ENCODE data around the gene GPN2. TPM values are rescaled to one million over a fixed set of nuclear protein-coding genes. Genes with fewer than 3 reads are reported as not detected.

GPN2 gene
- total RNA-seq, 6 experiments from 2014 or later, result 5.6 to 18.3 (median 15.3) TPM

DNA sequence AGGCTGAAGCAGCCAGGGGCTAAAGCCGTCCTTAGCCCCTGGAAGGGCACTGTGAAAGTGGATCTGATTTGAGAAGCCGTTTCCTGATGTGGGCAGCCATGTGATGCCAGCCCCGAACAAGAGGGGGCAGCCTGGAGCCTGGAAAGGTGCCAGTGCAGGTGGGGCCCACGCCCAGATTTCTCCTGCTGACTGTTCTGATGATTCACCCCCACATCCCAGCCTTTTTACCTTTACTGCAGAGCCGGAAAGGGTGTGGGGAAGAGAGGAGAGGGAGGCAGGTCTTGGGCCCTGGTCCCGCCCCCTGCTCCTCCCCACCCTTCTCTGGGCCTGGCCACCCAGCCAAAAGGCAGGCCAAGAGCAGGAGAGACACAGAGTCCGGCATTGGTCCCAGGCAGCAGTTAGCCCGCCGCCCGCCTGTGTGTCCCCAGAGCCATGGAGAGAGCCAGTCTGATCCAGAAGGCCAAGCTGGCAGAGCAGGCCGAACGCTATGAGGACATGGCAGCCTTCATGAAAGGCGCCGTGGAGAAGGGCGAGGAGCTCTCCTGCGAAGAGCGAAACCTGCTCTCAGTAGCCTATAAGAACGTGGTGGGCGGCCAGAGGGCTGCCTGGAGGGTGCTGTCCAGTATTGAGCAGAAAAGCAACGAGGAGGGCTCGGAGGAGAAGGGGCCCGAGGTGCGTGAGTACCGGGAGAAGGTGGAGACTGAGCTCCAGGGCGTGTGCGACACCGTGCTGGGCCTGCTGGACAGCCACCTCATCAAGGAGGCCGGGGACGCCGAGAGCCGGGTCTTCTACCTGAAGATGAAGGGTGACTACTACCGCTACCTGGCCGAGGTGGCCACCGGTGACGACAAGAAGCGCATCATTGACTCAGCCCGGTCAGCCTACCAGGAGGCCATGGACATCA, 27.1 kb downstream of the GPN2 start, which contains the start of gene SFN:
Gene SFN, plus strand, starts transcription at position 369 of the 904 bp plus-strand sequence. Its CDS starts 64 bp downstream, at position 433.
- Histone ChIP-seq H3K36me3 (no peaks in the 10 kb centered on the region), H3K9me3 (no peaks in the 10 kb centered on the region), H3K4me3 (no peak within 1 kb of the TSS), H3K27ac (no peak within 1 kb of the TSS), H3K4me1 (peaks cover 0 to 10% (median 0%) of the 10 kb centered on the region in 4 donors), H3K27me3 (no peaks in the 10 kb centered on the region)
- peak in 1 of 3 donors; percentile 46 for DNase-seq
- intact Hi-C loops (cut with DNase I), result no loop called here
- ATAC-seq, result peak in 1 of 4 donors; percentile 31
- 75% methylated on average over 10 of the region's 37 CpGs for WGBS (ENCODE audit: insufficient coverage, low coverage, low lambda C conversion rate, missing lambda C conversion rate)
- TF ChIP-seq, protein P1, sequence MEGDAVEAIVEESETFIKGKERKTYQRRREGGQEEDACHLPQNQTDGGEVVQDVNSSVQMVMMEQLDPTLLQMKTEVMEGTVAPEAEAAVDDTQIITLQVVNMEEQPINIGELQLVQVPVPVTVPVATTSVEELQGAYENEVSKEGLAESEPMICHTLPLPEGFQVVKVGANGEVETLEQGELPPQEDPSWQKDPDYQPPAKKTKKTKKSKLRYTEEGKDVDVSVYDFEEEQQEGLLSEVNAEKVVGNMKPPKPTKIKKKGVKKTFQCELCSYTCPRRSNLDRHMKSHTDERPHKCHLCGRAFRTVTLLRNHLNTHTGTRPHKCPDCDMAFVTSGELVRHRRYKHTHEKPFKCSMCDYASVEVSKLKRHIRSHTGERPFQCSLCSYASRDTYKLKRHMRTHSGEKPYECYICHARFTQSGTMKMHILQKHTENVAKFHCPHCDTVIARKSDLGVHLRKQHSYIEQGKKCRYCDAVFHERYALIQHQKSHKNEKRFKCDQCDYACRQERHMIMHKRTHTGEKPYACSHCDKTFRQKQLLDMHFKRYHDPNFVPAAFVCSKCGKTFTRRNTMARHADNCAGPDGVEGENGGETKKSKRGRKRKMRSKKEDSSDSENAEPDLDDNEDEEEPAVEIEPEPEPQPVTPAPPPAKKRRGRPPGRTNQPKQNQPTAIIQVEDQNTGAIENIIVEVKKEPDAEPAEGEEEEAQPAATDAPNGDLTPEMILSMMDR (IDR thresholded peaks at IDR 0.05), result peak in 2 of 4 donors; percentile 15 to 22
- TF ChIP-seq POLR2A (IDR thresholded peaks at IDR 0.05), result no peak

DNA sequence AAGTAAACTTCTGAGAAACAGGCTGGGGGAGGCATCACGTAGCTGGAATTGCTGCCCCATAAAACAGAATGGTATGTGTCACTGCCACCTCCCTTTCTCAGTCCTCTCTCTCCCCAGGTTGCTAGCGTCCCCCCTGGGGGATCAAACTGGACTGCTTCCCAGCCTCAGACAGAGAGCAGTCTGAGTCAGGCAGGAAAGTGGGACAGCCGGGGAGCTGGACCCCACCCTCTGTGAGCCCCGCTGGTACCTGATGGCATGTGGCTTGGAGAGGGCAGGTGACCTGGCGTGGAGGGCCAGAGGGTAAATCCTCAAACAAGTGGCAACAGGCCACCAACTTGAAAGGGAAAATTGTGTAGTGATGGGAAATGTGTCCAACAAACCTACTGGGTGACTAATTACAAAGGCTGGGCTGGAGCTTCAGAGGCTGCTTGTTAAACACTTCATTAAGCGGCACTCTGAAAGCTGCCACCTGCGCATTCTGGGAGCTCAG, 28.1 kb downstream of the GPN2 start:
- H3K36me3 ChIP-seq, result no peaks in the 10 kb centered on the region
- no peak overlapping the region for H3K27ac ChIP-seq
- H3K9me3 ChIP-seq, result no peaks in the 10 kb centered on the region
- H3K4me3 ChIP-seq, result no peak overlapping the region
- H3K4me1 ChIP-seq, result peaks cover 0 to 10% (median 0%) of the 10 kb centered on the region in 4 donors
- DNase-seq (no peak), ATAC-seq (no peak)
- no peak for TF ChIP-seq POLR2A (IDR thresholded peaks at IDR 0.05)
- TF ChIP-seq, protein P1 (IDR thresholded peaks at IDR 0.05), result no peak
- H3K27me3 ChIP-seq, result no peaks in the 10 kb centered on the region
- WGBS (ENCODE audit: insufficient coverage, low coverage, low lambda C conversion rate, missing lambda C conversion rate), result 92% methylated on average over 5 of the region's 7 CpGs
- intact Hi-C loops (cut with DNase I), result no loop called here

DNA sequence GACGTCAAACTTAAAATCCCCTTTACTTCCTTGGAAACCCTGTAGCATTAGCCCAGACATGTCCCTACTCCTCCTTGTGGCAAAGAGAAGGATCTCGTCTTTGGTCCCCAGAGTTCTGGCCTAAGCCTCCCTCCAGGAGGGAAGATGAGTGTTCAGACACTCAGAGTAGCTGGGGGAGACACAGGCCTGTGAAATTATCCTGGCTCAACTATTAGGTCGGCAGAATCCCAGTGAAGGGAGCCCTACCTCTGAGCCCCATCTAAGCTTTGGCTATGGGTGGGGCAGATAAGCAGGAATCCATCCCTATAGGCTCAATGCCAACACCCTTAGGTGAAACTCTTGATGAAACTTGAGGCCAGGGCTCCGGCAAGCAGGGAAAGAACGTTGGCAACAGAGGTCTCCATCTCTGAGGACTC, 28.8 kb downstream of the GPN2 start:
- intact Hi-C loops (cut with DNase I), result no loop called here
- H3K9me3 ChIP-seq, result no peaks in the 10 kb centered on the region
- WGBS (ENCODE audit: insufficient coverage, low coverage, low lambda C conversion rate, missing lambda C conversion rate), result 67% methylated on average over 4 of the region's 5 CpGs
- DNase-seq, result no peak
- no peaks in the 10 kb centered on the region for H3K36me3 ChIP-seq
- H3K27me3 ChIP-seq, result no peaks in the 10 kb centered on the region
- no peak overlapping the region for H3K27ac ChIP-seq
- H3K4me1 ChIP-seq, result peaks cover 0 to 10% (median 0%) of the 10 kb centered on the region in 4 donors
- ATAC-seq, result no peak
- TF ChIP-seq, protein P1 (IDR thresholded peaks at IDR 0.05), result no peak
- no peak for TF ChIP-seq POLR2A (IDR thresholded peaks at IDR 0.05)
- no peak overlapping the region for H3K4me3 ChIP-seq

DNA sequence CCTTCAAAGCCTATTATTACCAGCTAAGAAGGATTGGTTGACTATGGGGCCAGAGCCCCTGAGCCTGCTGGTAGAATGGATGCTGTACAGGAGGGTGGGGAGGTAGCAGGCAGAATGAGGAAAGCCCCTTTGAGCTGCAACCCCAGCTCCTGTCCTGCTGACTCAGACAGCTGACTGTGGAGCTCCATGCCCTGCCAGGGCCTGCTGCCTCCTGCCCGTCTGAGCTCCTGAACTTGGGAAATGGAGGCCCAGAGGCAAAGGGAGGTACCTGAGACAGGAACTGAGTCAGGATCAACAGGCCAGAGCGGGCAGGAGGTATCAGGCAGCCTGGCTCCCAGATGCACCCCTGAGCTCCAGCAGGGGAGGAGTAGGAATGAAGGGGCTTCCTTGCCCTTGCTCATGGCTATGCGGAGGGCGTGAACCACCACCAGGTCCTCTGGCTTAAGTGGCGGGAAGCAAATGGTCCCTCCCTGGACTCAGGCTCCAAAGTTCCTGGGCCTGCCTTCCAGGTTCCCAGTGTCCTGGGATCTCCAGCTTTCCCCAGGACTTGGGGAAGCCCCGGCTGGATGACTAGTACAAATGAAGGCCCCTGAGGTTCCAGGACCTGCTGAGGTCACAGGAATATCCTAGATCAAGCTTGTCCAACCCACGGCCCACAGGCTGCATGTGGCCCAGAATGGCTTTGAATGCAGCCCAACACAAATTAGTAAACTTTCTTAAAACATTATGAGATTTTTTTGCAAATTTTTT, 31.0 kb downstream of the GPN2 start:
- 75% methylated on average over 2 of the region's 7 CpGs for WGBS (ENCODE audit: insufficient coverage, low coverage, low lambda C conversion rate, missing lambda C conversion rate)
- ATAC-seq (no peak), DNase-seq (no peak)
- intact Hi-C loops (cut with DNase I), result no loop called here
- TF ChIP-seq POLR2A (IDR thresholded peaks at IDR 0.05), result no peak
- TF ChIP-seq, protein P1 (IDR thresholded peaks at IDR 0.05), result no peak
- no peak overlapping the region for H3K4me3 ChIP-seq
- H3K27ac ChIP-seq, result no peak overlapping the region
- no peaks in the 10 kb centered on the region for H3K9me3 ChIP-seq
- H3K4me1 ChIP-seq, result no peaks in the 10 kb centered on the region
- H3K27me3 ChIP-seq, result no peaks in the 10 kb centered on the region
- no peaks in the 10 kb centered on the region for H3K36me3 ChIP-seq

Measured in right lobe of liver (tissue), 6 donors.